H1 (cell line): ENCODE results near the gene KIF2C. TPM values are rescaled to one million over a fixed set of nuclear protein-coding genes. Genes with fewer than 3 reads are reported as not detected.

ENCODE experiments used
- CTCF ChIA-PET: fragments of 300-600 bp; sonication (Branson Sonifier 250); formaldehyde crosslinking; loops from one replicate; lab custom pipeline; 2021; ENCODE audit not compliant: partially characterized antibody; lab: Charles Lee
- POLR2A ChIA-PET: fragments of 300-600 bp; sonication (Branson Sonifier 250); formaldehyde crosslinking; loops from one replicate; lab custom pipeline; 2021; ENCODE audit warnings: inconsistent platforms; ENCODE audit not compliant: partially characterized antibody; lab: Charles Lee
- DNase-seq, 2 experiments: peaks; one replicate each; pipeline versions ENCODE4 v3.0.0 to v3.0.0-alpha.2; 2010 to 2022; ENCODE audit warnings: low spot score in 2 of 2, low read depth in 1 of 2, mixed read lengths in 1 of 2
- FAIRE-seq: peaks from 2 replicates; lab custom pipeline; 2011; peaks lifted over from hg19 to GRCh38; lab: Jason Lieb, UNC
- H2AFZ ChIP-seq: 2 replicates; pipeline ENCODE4 v1.8.1; 2012; ENCODE audit warnings: low read length, inconsistent platforms
- H2AK5ac ChIP-seq: 2 replicates; pipeline ENCODE4 v1.6.1; 2013; ENCODE audit warnings: low read depth, low read length
- H2BK120ac ChIP-seq: replicated peaks from 2 replicates; pipeline ENCODE3; 2013; ENCODE audit warnings: low read depth, low read length, inconsistent platforms
- H2BK12ac ChIP-seq: 2 replicates; pipeline ENCODE4 v1.6.1; 2013; ENCODE audit warnings: low read depth, low read length
- H2BK15ac ChIP-seq: 2 replicates; pipeline ENCODE4 v1.6.1; 2013; ENCODE audit warnings: low read length
- H2BK20ac ChIP-seq: 2 replicates; pipeline ENCODE4 v1.6.1; 2013; ENCODE audit warnings: low read length
- H2BK5ac ChIP-seq: 2 replicates; pipeline ENCODE4 v1.6.1; 2013; ENCODE audit warnings: low read depth, low read length
- H3K14ac ChIP-seq: 2 replicates; pipeline ENCODE4 v1.6.1; 2013; ENCODE audit warnings: inconsistent platforms; ENCODE audit not compliant: insufficient read length
- H3K18ac ChIP-seq: 2 replicates; pipeline ENCODE4 v1.6.1; 2013; ENCODE audit warnings: low read length; ENCODE audit errors: extremely low read depth
- H3K23ac ChIP-seq: 2 replicates; pipeline ENCODE4 v1.6.1; 2013; ENCODE audit warnings: inconsistent platforms; ENCODE audit not compliant: insufficient read length
- H3K23me2 ChIP-seq: 2 replicates; pipeline ENCODE4 v1.6.1; 2013; ENCODE audit warnings: low read depth, low read length
- H3K27ac ChIP-seq: 2 replicates; pipeline ENCODE4 v1.6.1; 2011; ENCODE audit warnings: low read depth, low read length, inconsistent platforms
- H3K27me3 ChIP-seq, 4 experiments: replicated peaks in 1 of 4; 1 replicate in 1 of 4; 2 replicates in 3 of 4; pipeline versions ENCODE4 v1.6.1 to v1.8.1; 2011 to 2013; ENCODE audit warnings: low read length in 3 of 4, mild to moderate bottlenecking in 3 of 4, inconsistent platforms in 2 of 4, mixed read lengths in 2 of 4, moderate library complexity in 1 of 4; ENCODE audit not compliant: control insufficient read depth in 3 of 4, insufficient read depth in 3 of 4; ENCODE audit errors: extremely low read depth in 1 of 4
- H3K36me3 ChIP-seq, 4 experiments: 2 replicates each; pipeline versions ENCODE4 v1.6.1 to v1.8.1; 2011 to 2013; ENCODE audit warnings: mild to moderate bottlenecking in 4 of 4, low read length in 3 of 4, moderate library complexity in 2 of 4, control low read depth in 1 of 4, inconsistent platforms in 1 of 4; ENCODE audit not compliant: insufficient read depth in 4 of 4, control insufficient read depth in 2 of 4
- H3K4ac ChIP-seq: replicated peaks from 2 replicates; pipeline ENCODE3; 2013; ENCODE audit warnings: low read length, low read depth, mixed read lengths, inconsistent platforms; ENCODE audit not compliant: insufficient read length
- H3K4me1 ChIP-seq, 4 experiments: replicated peaks in 1 of 4; 1 replicate in 1 of 4; 2 replicates in 3 of 4; pipeline versions ENCODE4 v1.6.1 to v1.8.1; 2011 to 2013; ENCODE audit warnings: low read length in 3 of 4, inconsistent platforms in 2 of 4, mixed read lengths in 1 of 4; ENCODE audit not compliant: insufficient read depth in 4 of 4, control insufficient read depth in 3 of 4
- H3K4me2 ChIP-seq, 2 experiments: 2 replicates each; pipeline versions ENCODE4 v1.6.1 to v1.8.1; 2011 to 2013; ENCODE audit warnings: low read depth in 2 of 2, low read length in 2 of 2, control low read depth in 1 of 2, inconsistent platforms in 1 of 2, mild to moderate bottlenecking in 1 of 2; ENCODE audit not compliant: insufficient read depth in 1 of 2
- H3K4me3 ChIP-seq, 4 experiments: fragments of 200-600, 300-600 bp in 1 of 4; sonication (generic), shearing (Covaris generic), sonication (Bioruptor Twin) in 1 of 4; 2 replicates each; pipeline versions ENCODE4 v1.5.1 to v1.8.1; 2011 to 2016; ENCODE audit warnings: low read length in 4 of 4, low read depth in 3 of 4, control low read depth in 2 of 4, inconsistent platforms in 2 of 4, mild to moderate bottlenecking in 2 of 4, mixed read lengths in 1 of 4, moderate library complexity in 1 of 4; ENCODE audit not compliant: insufficient read depth in 2 of 4; ENCODE audit errors: extremely low read depth in 1 of 4
- H3K56ac ChIP-seq: replicated peaks from 2 replicates; pipeline ENCODE3; 2013; ENCODE audit warnings: low read depth, mild to moderate bottlenecking, mixed read lengths, low read length, inconsistent platforms; ENCODE audit not compliant: insufficient read length
- H3K79me1 ChIP-seq: 2 replicates; pipeline ENCODE4 v1.6.1; 2013; ENCODE audit warnings: low read depth, low read length, control low read depth
- H3K79me2 ChIP-seq, 2 experiments: 2 replicates each; pipeline versions ENCODE4 v1.6.1 to v1.8.1; 2012 to 2013; ENCODE audit warnings: low read length in 2 of 2, mild to moderate bottlenecking in 2 of 2, inconsistent platforms in 1 of 2; ENCODE audit not compliant: insufficient read depth in 2 of 2, control insufficient read depth in 1 of 2
- H3K9ac ChIP-seq, 4 experiments: replicated peaks in 1 of 4; 1 replicate in 1 of 4; 2 replicates in 3 of 4; pipeline versions ENCODE4 v1.6.1 to v1.8.1; 2011 to 2013; ENCODE audit warnings: low read depth in 3 of 4, low read length in 3 of 4, control low read depth in 2 of 4, mild to moderate bottlenecking in 2 of 4, moderate library complexity in 2 of 4, inconsistent platforms in 1 of 4; ENCODE audit errors: extremely low read depth in 1 of 4
- H3K9me3 ChIP-seq, 2 experiments: 2 replicates each; pipeline versions ENCODE4 v1.6.1 to v1.8.1; 2012 to 2013; ENCODE audit warnings: mild to moderate bottlenecking in 2 of 2, moderate library complexity in 2 of 2, control low read depth in 1 of 2, inconsistent platforms in 1 of 2, low read depth in 1 of 2, low read length in 1 of 2, mixed read lengths in 1 of 2; ENCODE audit not compliant: insufficient read depth in 2 of 2
- H4K20me1 ChIP-seq, 2 experiments: replicated peaks in 1 of 2; 2 replicates each; pipeline versions ENCODE3 to v1.8.1; 2011 to 2013; ENCODE audit warnings: inconsistent platforms in 2 of 2, low read length in 2 of 2, mild to moderate bottlenecking in 1 of 2; ENCODE audit not compliant: insufficient read depth in 2 of 2, control insufficient read depth in 1 of 2
- H4K5ac ChIP-seq: 2 replicates; pipeline ENCODE4 v1.6.1; 2013; ENCODE audit warnings: low read length, low read depth, mixed read lengths, inconsistent platforms; ENCODE audit not compliant: insufficient read length
- H4K8ac ChIP-seq: 2 replicates; pipeline ENCODE4 v1.8.0; 2013; ENCODE audit warnings: mild to moderate bottlenecking, moderate library complexity, low read length, inconsistent platforms; ENCODE audit not compliant: insufficient read depth; ENCODE audit errors: extremely low read depth
- H4K91ac ChIP-seq: replicated peaks from 2 replicates; pipeline ENCODE3; 2013; ENCODE audit warnings: low read length, mixed read lengths, inconsistent platforms; ENCODE audit not compliant: insufficient read length
- CTCF ChIP-seq, 3 experiments: IDR thresholded peaks; 1 replicate in 2 of 3; 2 replicates in 1 of 3; pipeline versions ENCODE4 v1.5.1 to v1.6.1; 2011; ENCODE audit warnings: low read length in 3 of 3, mild to moderate bottlenecking in 3 of 3, inconsistent platforms in 2 of 3, low read depth in 1 of 3, moderate library complexity in 1 of 3; ENCODE audit not compliant: insufficient read depth in 1 of 3; ENCODE audit errors: control extremely low read depth in 1 of 3
- JUND ChIP-seq: IDR thresholded peaks from 2 replicates; pipeline ENCODE4 v1.6.1; 2011; ENCODE audit warnings: mild to moderate bottlenecking, improper control_type of control experiment, low read length
- KDM5A ChIP-seq: fragments of 200-600 bp; IDR thresholded peaks from 2 replicates; pipeline ENCODE4 v1.7.1; 2012; ENCODE audit warnings: mild to moderate bottlenecking, low read length, inconsistent platforms, mixed read lengths
- POLR2A ChIP-seq, 2 experiments: IDR thresholded peaks; 1 replicate in 1 of 2; 2 replicates in 1 of 2; pipeline ENCODE4 v1.6.1; 2011; ENCODE audit warnings: low read depth in 2 of 2, low read length in 2 of 2, mild to moderate bottlenecking in 2 of 2; ENCODE audit errors: control extremely low read depth in 1 of 2
- TAF1 ChIP-seq: IDR thresholded peaks from 2 replicates; pipeline ENCODE4 v1.6.1; 2011; ENCODE audit warnings: mild to moderate bottlenecking, low read depth, low read length
- WGBS, 2 experiments: shearing (Covaris generic) in 1 of 2; methylation state at CpG; one replicate each; pipeline versions ENCODE4 v1.1.6 to v1.1.7; 2013 to 2015; ENCODE audit warnings: low lambda C conversion rate in 2 of 2, mixed read lengths in 2 of 2, inconsistent platforms in 1 of 2, low coverage in 1 of 2, missing lambda C conversion rate in 1 of 2; ENCODE audit not compliant: insufficient replicate concordance in 2 of 2, insufficient coverage in 1 of 2, insufficient read length in 1 of 2; ENCODE audit errors: extremely low coverage in 1 of 2, missing lambda C conversion rate in 1 of 2; 5-methylcytosine and 5-hydroxymethylcytosine counted together
- polyA plus RNA-seq, 7 experiments: library from polyadenylated mRNA; depleted of rRNA in 3 of 7; stranded (reverse) in 5 of 7; unstranded in 2 of 7; fragments of >200 nt in 5 of 7; fragments of 200-250 nt in 2 of 7; gene quantifications; 1 replicate in 5 of 7; 2 replicates in 1 of 7; 4 replicates in 1 of 7; pipeline versions ENCODE4 v1.2.1 to v1.2.3, GENCODE V29; 2011 to 2013; ENCODE audit warnings: missing spikeins in 2 of 7, mixed read lengths in 2 of 7
- total RNA-seq: library from RNA; stranded (reverse); fragmentation: NEBNext Ultra II Directional; extraction: Animal tissue kit (Norgen Biotek cat#: 25700); gene quantifications from 2 replicates; pipeline ENCODE4 v1.2.1, GENCODE V29; 2021

The KIF2C gene
- total and polyA plus RNA-seq, 2 of the 8 experiments (the other 6 are each of a cell fraction or from before 2014, with no cell fraction given): 41.8 to 68.1 TPM

- no peak overlapping the region for H3K27ac ChIP-seq
- H3K18ac ChIP-seq: no peak overlapping the region
- H3K79me2 ChIP-seq: no peaks in the 10 kb centered on the region
- H2BK12ac ChIP-seq: no peak overlapping the region
- CTCF ChIA-PET: interaction anchor here (0.6 to 10.5 kb wide), 6 partner anchors 12 to 799 kb away, joined by 3 to 107 read pairs (median 28); partner anchors contain the start of genes BEST4 and BTBD19
- 92% methylated on average over 1 of the region's 1 CpG; no CpG with 5 or more reads in 1 of the 2 experiments for WGBS, 2 experiments
- no peak overlapping the region for H4K91ac ChIP-seq
- DNase-seq (no peak), FAIRE-seq (no peak)
- no peak overlapping the region for H4K8ac ChIP-seq
- H3K23me2 ChIP-seq: no peaks in the 10 kb centered on the region
- H4K5ac ChIP-seq: no peak overlapping the region
- no peak overlapping the region for H2BK120ac ChIP-seq
- no peak overlapping the region for H2AK5ac ChIP-seq
- no peaks in the 10 kb centered on the region for H3K27me3 ChIP-seq
- no peak overlapping the region for H3K4me2 ChIP-seq
- no peak overlapping the region for H2BK15ac ChIP-seq
- no peaks in the 10 kb centered on the region for H4K20me1 ChIP-seq
- H3K4ac ChIP-seq: no peak overlapping the region
- peaks cover 0 to 3% (median 0%) of the 10 kb centered on the region in 4 experiments; a peak in 2 of 7 replicates for H3K4me1 ChIP-seq
- no peak overlapping the region for H2BK5ac ChIP-seq
- 0 out of 2 replicates have a peak overlapping the region, but pooled peaks have one; percentile 14 for H2AFZ ChIP-seq
- peaks cover 0 to 7% of the 10 kb centered on the region in 2 experiments; a peak in 1 of 4 replicates for H3K9me3 ChIP-seq
- no peak overlapping the region for H3K4me3 ChIP-seq
- no peak overlapping the region for H3K14ac ChIP-seq
- no peak overlapping the region for H3K56ac ChIP-seq
- no peak overlapping the region for H3K9ac ChIP-seq
- no peak overlapping the region for H3K23ac ChIP-seq
- no peaks in the 10 kb centered on the region for H3K36me3 ChIP-seq
- POLR2A ChIA-PET: interaction anchor here (0.7 to 22.5 kb wide), 5 partner anchors 11 to 87 kb away, joined by 3 to 428 read pairs (median 3); partner anchors contain the start of genes BEST4, PLK3 and RPS8
- no peak overlapping the region for H2BK20ac ChIP-seq
- H3K79me1 ChIP-seq: no peaks in the 10 kb centered on the region
- TF ChIP-seq POLR2A (IDR thresholded peaks at IDR 0.05; ENCODE audit: control extremely low read depth in 1 of 2, low read depth in 2 of 2, low read length in 2 of 2) (no peak), JUND (no peak), TAF1 (no peak), KDM5A (no peak), CTCF (IDR thresholded peaks at IDR 0.05; ENCODE audit: control extremely low read depth in 1 of 3, insufficient read depth in 1 of 3, low read depth in 1 of 3, low read length in 3 of 3) (no peak)
Observed at GRCh38 chr1:44733784-44734183, 5.9 kb upstream of the KIF2C start.
